ENCODE results near the gene TCEAL9. TPM values are rescaled to one million over a fixed set of nuclear protein-coding genes. Genes with fewer than 3 reads are reported as not detected.

Gene TCEAL9
- total RNA-seq, 2 donors from 2014 or later: 43.3 to 56.9 TPM

Other genes with a start within 250 kb of the TCEAL9 start
- 10 to 100 TPM; 72.2 to 74.9 TPM for gene BEX4, start 141.4 kb upstream of the TCEAL9 start, total RNA-seq
- 10 to 100 TPM; 47.8 to 66.6 TPM for gene TCEAL8, start 101.4 kb upstream of the TCEAL9 start, total RNA-seq
- gene TCEAL5, start 79.8 kb upstream of the TCEAL9 start, total RNA-seq: under 1 TPM in 1 of 2 donors, not detected in 1; 0.47 TPM
- gene BEX2, start 45.5 kb upstream of the TCEAL9 start, total RNA-seq: 10 to 100 TPM; 16.4 to 59.9 TPM
- 1 to 10 TPM; 7.8 to 8.0 TPM for gene TCEAL7, start 26.3 kb upstream of the TCEAL9 start, total RNA-seq
- gene BEX3, start 20.0 kb downstream of the TCEAL9 start, total RNA-seq: 100 to 1,000 TPM; 201 to 229 TPM
- under 1 TPM in 1 of 2 donors, not detected in 1; 0.31 TPM for gene RAB40A, start 163.0 kb downstream of the TCEAL9 start, total RNA-seq
- gene TCEAL4, start 229.0 kb downstream of the TCEAL9 start, total RNA-seq: 10 to 100 TPM; 75.3 to 78.0 TPM